Nephron (organoid): ENCODE results near the gene RSL24D1.

Experiments used
- H3K27ac Mint-ChIP-seq, 3 experiments: 2 replicates each; pipeline ENCODE4 v1.8.0; 2020; ENCODE audit warnings: mixed read lengths in 3 of 3, mild to moderate bottlenecking in 2 of 3, moderate library complexity in 1 of 3
- H3K27me3 Mint-ChIP-seq: 2 replicates; pipeline ENCODE4 v1.8.0; 2021; ENCODE audit warnings: low read depth, mild to moderate bottlenecking, moderate library complexity, mixed read lengths
- H3K36me3 Mint-ChIP-seq: 2 replicates; pipeline ENCODE4 v1.8.0; 2020; ENCODE audit warnings: low read depth, mixed read lengths
- H3K4me1 Mint-ChIP-seq: 2 replicates; pipeline ENCODE4 v1.8.0; 2020; ENCODE audit warnings: mixed read lengths
- H3K4me3 Mint-ChIP-seq, 3 experiments: 2 replicates each; pipeline ENCODE4 v1.8.0; 2020; ENCODE audit warnings: mild to moderate bottlenecking in 3 of 3, mixed read lengths in 3 of 3, moderate library complexity in 2 of 3
- H3K9me3 Mint-ChIP-seq: 2 replicates; pipeline ENCODE4 v1.8.0; 2020; ENCODE audit warnings: mixed read lengths
- CTCF ChIP-seq, 3 experiments: fragments of 200-600 bp; sonication (generic); IDR thresholded peaks; one replicate each; pipeline ENCODE4 v1.5.0; 2021; ENCODE audit warnings: antibody characterized with exemption in 3 of 3; ENCODE audit not compliant: unreplicated experiment in 3 of 3

Gene RSL24D1

GRCh38 chr15:55198706-55199105 lies 2.0 kb upstream of the RSL24D1 start:
- peak overlapping the region; percentile 43 to 70 (median 56) for H3K4me3 Mint-ChIP-seq
- no peaks in the 10 kb centered on the region for H3K36me3 Mint-ChIP-seq
- H3K27me3 Mint-ChIP-seq = no peaks in the 10 kb centered on the region
- TF ChIP-seq CTCF (IDR thresholded peaks at IDR 0.05; ENCODE audit: unreplicated experiment in 3 of 3) = no peak
- peaks cover 3% of the 10 kb centered on the region for H3K9me3 Mint-ChIP-seq
- H3K4me1 Mint-ChIP-seq = no peaks in the 10 kb centered on the region
- H3K27ac Mint-ChIP-seq = peak overlapping the region in 2 of 3 experiments; percentile 29 to 40

GRCh38 chr15:55197719-55198118 lies 978 bp upstream of the RSL24D1 start:
- Mint-ChIP-seq H3K27me3 (no peaks in the 10 kb centered on the region), H3K4me3 (no peak overlapping the region), H3K36me3 (no peaks in the 10 kb centered on the region), H3K27ac (no peak overlapping the region), H3K4me1 (peaks cover 5% of the 10 kb centered on the region), H3K9me3 (peaks cover 3% of the 10 kb centered on the region)
- TF ChIP-seq CTCF (IDR thresholded peaks at IDR 0.05; ENCODE audit: unreplicated experiment in 3 of 3) = no peak

GRCh38 chr15:55197362-55197705 lies 593 bp upstream of the RSL24D1 start:
- no peak for TF ChIP-seq CTCF (IDR thresholded peaks at IDR 0.05; ENCODE audit: unreplicated experiment in 3 of 3)
- H3K4me3 Mint-ChIP-seq = no peak overlapping the region
- H3K36me3 Mint-ChIP-seq = peaks cover under 1% of the 10 kb centered on the region
- H3K9me3 Mint-ChIP-seq = peaks cover 3% of the 10 kb centered on the region
- no peaks in the 10 kb centered on the region for H3K27me3 Mint-ChIP-seq
- H3K27ac Mint-ChIP-seq = no peak overlapping the region
- peaks cover 5% of the 10 kb centered on the region for H3K4me1 Mint-ChIP-seq

GRCh38 chr15:55195996-55196395 lies 745 bp downstream of the RSL24D1 start:
- Mint-ChIP-seq H3K4me1 (peaks cover 5% of the 10 kb centered on the region), H3K4me3 (no peak overlapping the region), H3K9me3 (peaks cover 3% of the 10 kb centered on the region), H3K27ac (no peak overlapping the region), H3K36me3 (peaks cover 11% of the 10 kb centered on the region), H3K27me3 (no peaks in the 10 kb centered on the region)
- no peak for TF ChIP-seq CTCF (IDR thresholded peaks at IDR 0.05; ENCODE audit: unreplicated experiment in 3 of 3)

- Mint-ChIP-seq H3K27ac (no peak overlapping the region), H3K36me3 (peaks cover 25% of the 10 kb centered on the region), H3K27me3 (no peaks in the 10 kb centered on the region), H3K4me3 (no peak overlapping the region), H3K9me3 (peaks cover 3% of the 10 kb centered on the region), H3K4me1 (peaks cover 5% of the 10 kb centered on the region)
- no peak for TF ChIP-seq CTCF (IDR thresholded peaks at IDR 0.05; ENCODE audit: unreplicated experiment in 3 of 3)
These were observed 2.5 kb downstream of the RSL24D1 start for GRCh38 chr15:55194256-55194655.

- Mint-ChIP-seq H3K36me3 (peaks cover 73% of the 10 kb centered on the region), H3K27me3 (no peaks in the 10 kb centered on the region), H3K9me3 (no peaks in the 10 kb centered on the region), H3K27ac (peak overlapping the region in 1 of 3 experiments; percentile 22), H3K4me3 (no peak overlapping the region), H3K4me1 (no peaks in the 10 kb centered on the region)
- TF ChIP-seq CTCF (IDR thresholded peaks at IDR 0.05; ENCODE audit: unreplicated experiment in 3 of 3) = no peak
These were observed 10.4 kb downstream of the RSL24D1 start for GRCh38 chr15:55186331-55186730.
